KMS-11 (cell line): Measurements from ENCODE around the gene TSPEAR.

Experiments
- H2AFZ ChIP-seq: fragments of 200-600 bp; sonication (generic); 2 replicates; pipeline ENCODE4 v1.6.1; 2016; ENCODE audit warnings: antibody characterized with exemption, mixed run types, low read depth
- H3K27ac ChIP-seq: fragments of 200-600 bp; sonication (generic); 2 replicates; pipeline ENCODE4 v1.6.1; 2016; ENCODE audit warnings: mild to moderate bottlenecking, mixed run types
- H3K27me3 ChIP-seq: fragments of 200-600 bp; sonication (generic); 2 replicates; pipeline ENCODE4 v1.6.1; 2017; ENCODE audit warnings: mild to moderate bottlenecking, low read depth, mixed run types, moderate library complexity; ENCODE audit not compliant: insufficient read depth
- H3K36me3 ChIP-seq: fragments of 200-600 bp; sonication (generic); 2 replicates; pipeline ENCODE4 v1.6.1; 2017; ENCODE audit warnings: mild to moderate bottlenecking, mixed run types; ENCODE audit not compliant: insufficient read depth
- H3K4me1 ChIP-seq: fragments of 200-600 bp; sonication (generic); 2 replicates; pipeline ENCODE4 v1.6.1; 2016; ENCODE audit warnings: mild to moderate bottlenecking, low read depth, mixed run types; ENCODE audit not compliant: poor library complexity, severe bottlenecking
- H3K4me2 ChIP-seq: fragments of 200-600 bp; sonication (generic); 2 replicates; pipeline ENCODE4 v1.7.0; 2016; ENCODE audit warnings: mild to moderate bottlenecking, mixed run types
- H3K4me3 ChIP-seq: fragments of 200-600 bp; sonication (generic); IDR thresholded peaks from 2 replicates; pipeline ENCODE4 v1.6.1; 2017; ENCODE audit warnings: low read depth, low read length, mixed read lengths; ENCODE audit not compliant: insufficient read depth
- H3K79me2 ChIP-seq: fragments of 200-600 bp; sonication (generic); 2 replicates; pipeline ENCODE4 v1.6.1; 2016; ENCODE audit warnings: low read depth, mixed run types; ENCODE audit not compliant: insufficient read depth
- H3K9ac ChIP-seq: fragments of 200-600 bp; sonication (generic); 2 replicates; pipeline ENCODE4 v1.6.1; 2016; ENCODE audit warnings: mild to moderate bottlenecking, mixed run types
- H4K20me1 ChIP-seq: fragments of 200-600 bp; sonication (generic); 2 replicates; pipeline ENCODE4 v1.6.1; 2016; ENCODE audit warnings: mild to moderate bottlenecking, mixed run types; ENCODE audit not compliant: insufficient read depth
- TF ChIP-seq, protein P1 (sequence below): fragments of 200-600 bp; sonication (generic); conservative IDR thresholded peaks from 2 replicates; pipeline ENCODE4 v1.6.1; 2017; ENCODE audit warnings: low read depth, mild to moderate bottlenecking, antibody characterized with exemption, low read length, moderate library complexity, mixed read lengths

Gene TSPEAR

DNA sequence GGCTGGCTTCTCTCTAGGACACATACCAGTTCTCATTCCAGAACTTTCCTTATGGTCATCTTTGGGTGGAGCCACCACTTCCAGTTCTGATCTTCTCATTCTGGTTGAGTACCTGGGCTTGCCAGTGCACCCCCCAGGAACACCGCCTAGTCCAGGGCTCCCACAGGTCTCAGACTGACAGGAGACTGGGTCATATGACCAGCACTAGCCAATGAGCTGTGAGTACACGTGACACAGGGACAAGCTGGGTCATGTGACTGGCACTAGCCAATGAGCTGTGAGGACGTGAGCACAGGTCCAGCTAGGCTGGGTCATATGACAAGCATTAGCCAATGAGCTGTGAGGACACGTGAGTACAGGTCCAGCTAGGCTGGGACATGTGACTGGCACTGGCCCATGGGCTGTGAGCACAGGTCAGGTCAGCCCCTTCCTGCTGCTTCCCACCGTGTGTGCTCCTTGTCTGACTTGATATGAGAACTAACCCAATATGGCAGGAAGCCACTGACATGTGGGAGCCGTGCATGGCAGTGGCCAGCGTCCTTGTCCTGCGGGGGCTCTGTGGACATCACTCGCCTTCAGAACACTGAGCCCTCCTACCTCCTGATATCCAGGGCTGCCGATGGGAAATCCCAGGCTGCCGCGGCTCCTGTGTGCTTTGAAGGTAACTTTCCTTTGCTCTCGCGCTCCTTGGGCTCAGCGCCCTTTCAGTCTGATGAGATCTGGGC, 194.0 kb downstream of the TSPEAR start:
- TF ChIP-seq, protein P1, sequence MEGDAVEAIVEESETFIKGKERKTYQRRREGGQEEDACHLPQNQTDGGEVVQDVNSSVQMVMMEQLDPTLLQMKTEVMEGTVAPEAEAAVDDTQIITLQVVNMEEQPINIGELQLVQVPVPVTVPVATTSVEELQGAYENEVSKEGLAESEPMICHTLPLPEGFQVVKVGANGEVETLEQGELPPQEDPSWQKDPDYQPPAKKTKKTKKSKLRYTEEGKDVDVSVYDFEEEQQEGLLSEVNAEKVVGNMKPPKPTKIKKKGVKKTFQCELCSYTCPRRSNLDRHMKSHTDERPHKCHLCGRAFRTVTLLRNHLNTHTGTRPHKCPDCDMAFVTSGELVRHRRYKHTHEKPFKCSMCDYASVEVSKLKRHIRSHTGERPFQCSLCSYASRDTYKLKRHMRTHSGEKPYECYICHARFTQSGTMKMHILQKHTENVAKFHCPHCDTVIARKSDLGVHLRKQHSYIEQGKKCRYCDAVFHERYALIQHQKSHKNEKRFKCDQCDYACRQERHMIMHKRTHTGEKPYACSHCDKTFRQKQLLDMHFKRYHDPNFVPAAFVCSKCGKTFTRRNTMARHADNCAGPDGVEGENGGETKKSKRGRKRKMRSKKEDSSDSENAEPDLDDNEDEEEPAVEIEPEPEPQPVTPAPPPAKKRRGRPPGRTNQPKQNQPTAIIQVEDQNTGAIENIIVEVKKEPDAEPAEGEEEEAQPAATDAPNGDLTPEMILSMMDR: no peak
- H3K4me2 ChIP-seq: no peak overlapping the region

DNA sequence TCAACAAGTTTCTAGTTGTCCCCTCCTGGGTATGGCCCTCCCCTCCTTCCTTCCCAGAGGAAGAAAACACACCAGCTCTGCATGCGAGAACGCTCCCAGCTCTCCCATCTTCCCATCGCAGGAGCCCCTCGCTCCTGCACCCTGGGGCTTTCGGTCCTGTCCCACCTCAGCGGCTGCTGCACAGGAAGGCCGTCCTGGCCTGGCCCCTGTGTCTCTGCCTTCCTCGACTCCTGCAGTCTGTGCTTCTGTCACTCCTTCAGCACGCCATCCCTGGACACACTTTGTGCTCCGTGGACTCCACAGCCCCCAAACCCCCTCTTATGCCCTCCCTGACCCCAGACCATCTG, 194.6 kb downstream of the TSPEAR start:
- no peak overlapping the region for H3K4me2 ChIP-seq
- no peaks in the 10 kb centered on the region for H3K36me3 ChIP-seq
- no peak overlapping the region for H2AFZ ChIP-seq
- no peak overlapping the region for H3K27ac ChIP-seq
- H3K4me3 ChIP-seq: no peak overlapping the region
- no peak overlapping the region for H3K9ac ChIP-seq
- H3K27me3 ChIP-seq: peaks cover 81% of the 10 kb centered on the region
- no peaks in the 10 kb centered on the region for H3K4me1 ChIP-seq
- TF ChIP-seq, protein P1: no peak
- no peaks in the 10 kb centered on the region for H3K79me2 ChIP-seq
- no peaks in the 10 kb centered on the region for H4K20me1 ChIP-seq

More for the DNA sequence above, 194.0 kb downstream of the TSPEAR start:
- H3K4me3 ChIP-seq: no peak overlapping the region
- no peaks in the 10 kb centered on the region for H3K36me3 ChIP-seq
- no peak overlapping the region for H2AFZ ChIP-seq
- no peak overlapping the region for H3K27ac ChIP-seq
- no peaks in the 10 kb centered on the region for H4K20me1 ChIP-seq
- no peaks in the 10 kb centered on the region for H3K4me1 ChIP-seq
- peaks cover 77% of the 10 kb centered on the region for H3K27me3 ChIP-seq
- H3K9ac ChIP-seq: no peak overlapping the region
- no peaks in the 10 kb centered on the region for H3K79me2 ChIP-seq

DNA sequence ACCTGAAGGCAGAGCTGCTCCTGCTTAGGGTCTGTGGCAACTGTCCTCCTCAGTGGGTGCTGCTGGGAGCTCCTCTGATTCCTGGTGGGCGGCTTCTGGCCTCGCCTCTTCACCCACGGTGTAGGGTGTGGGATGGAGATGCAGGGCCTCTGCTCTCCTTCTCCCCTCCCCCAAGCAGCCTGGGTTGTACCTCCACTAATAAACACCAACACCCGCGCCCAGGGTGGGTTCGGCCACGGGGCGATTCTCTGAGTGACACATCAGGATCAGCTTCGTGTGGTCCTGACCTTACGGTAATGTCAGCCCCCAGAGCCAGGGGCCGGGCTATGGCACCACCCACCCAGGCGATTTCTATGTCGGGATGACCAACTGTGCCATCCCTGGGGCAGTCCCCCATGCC, 195.0 kb downstream of the TSPEAR start:
- TF ChIP-seq, protein P1: no peak
- Histone ChIP-seq H3K4me2 (no peak overlapping the region), H3K9ac (no peak overlapping the region), H3K4me3 (no peak overlapping the region), H3K27me3 (peaks cover 82% of the 10 kb centered on the region), H4K20me1 (no peaks in the 10 kb centered on the region), H2AFZ (no peak overlapping the region), H3K4me1 (no peaks in the 10 kb centered on the region), H3K36me3 (no peaks in the 10 kb centered on the region), H3K27ac (no peak overlapping the region), H3K79me2 (no peaks in the 10 kb centered on the region)

DNA sequence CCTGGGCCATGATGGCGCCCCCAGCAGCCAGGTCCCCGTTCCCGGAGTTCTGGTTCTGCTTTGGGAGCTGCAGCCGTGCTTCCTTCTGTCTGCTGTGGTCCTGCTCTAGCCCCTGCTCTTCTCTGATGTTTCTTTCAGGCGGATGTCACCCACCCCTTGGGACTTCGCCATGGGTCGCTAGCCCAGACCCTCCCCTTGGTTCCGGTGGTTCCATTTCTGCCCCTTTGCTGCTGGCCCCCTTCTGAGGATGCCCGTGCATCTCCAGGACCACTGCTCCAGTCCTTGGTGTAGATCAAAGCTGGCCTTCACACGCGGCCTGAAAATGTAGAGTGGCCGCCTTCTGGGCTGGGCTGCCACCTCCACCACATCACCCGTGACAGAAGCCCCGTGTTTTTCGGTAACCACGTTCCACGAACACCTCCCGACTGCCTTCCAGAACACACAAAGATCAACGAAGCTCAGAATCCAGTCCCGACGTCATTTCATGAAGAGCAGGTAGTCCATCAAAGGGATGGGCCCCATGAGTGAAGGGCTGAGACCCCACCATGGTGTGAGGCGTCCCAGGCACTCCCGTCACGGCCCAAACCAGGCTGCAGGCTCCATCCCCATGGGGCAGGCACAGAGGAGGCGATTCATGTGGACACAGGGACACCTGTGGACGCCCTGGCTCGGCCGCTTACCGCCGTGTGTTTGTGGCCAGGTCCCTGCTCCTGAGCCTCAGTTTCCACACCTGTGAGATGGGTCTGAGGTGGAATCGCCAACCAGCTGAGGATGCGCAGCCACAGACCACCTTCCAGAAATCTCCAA, 195.8 kb downstream of the TSPEAR start:
- Histone ChIP-seq H3K27ac (no peak overlapping the region), H3K79me2 (no peaks in the 10 kb centered on the region), H3K36me3 (no peaks in the 10 kb centered on the region), H3K27me3 (peaks cover 78% of the 10 kb centered on the region), H4K20me1 (no peaks in the 10 kb centered on the region), H3K4me1 (no peaks in the 10 kb centered on the region), H3K4me3 (no peak overlapping the region), H3K4me2 (no peak overlapping the region), H3K9ac (no peak overlapping the region), H2AFZ (no peak overlapping the region)
- TF ChIP-seq, protein P1: no peak
